ENCODE measurements around the gene CRYGB. TPM values are rescaled to one million over a fixed set of nuclear protein-coding genes. Genes with fewer than 3 reads are reported as not detected.
"Not testable (repeated sequence)": the region's sequence is repeated elsewhere in the genome, so short reads cannot be mapped to it uniquely, and the experiment has no call there.

Gene CRYGB
- total RNA-seq, 1 donor from 2014 or later, result not detected

DNA sequence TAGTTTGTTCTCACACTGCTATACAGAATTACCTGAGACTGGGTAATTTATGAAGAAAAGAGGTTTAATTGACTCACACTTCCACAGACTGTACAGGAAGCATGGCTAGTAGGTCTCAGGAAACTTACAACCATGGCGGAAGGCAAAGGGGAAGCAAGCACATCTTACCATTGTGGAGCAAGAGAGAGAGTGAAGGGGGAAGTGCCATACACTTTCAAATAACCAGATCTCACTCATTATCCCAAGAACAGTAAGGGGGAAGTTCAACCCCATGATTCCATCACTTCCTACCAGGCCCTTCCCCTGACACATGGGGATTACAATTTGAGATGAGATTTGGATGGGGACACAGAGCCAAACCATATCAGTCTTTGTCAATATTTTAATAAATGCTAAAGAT, 5.0 kb upstream of the CRYGB start:
- FAIRE-seq (no peak), DNase-seq (ENCODE audit: low spot score in 2 of 2) (no peak)

GRCh38 chr2:208150094-208150493, 4.1 kb upstream of the CRYGB start:
- FAIRE-seq (no peak), DNase-seq (ENCODE audit: low spot score in 2 of 2) (no peak)

DNA sequence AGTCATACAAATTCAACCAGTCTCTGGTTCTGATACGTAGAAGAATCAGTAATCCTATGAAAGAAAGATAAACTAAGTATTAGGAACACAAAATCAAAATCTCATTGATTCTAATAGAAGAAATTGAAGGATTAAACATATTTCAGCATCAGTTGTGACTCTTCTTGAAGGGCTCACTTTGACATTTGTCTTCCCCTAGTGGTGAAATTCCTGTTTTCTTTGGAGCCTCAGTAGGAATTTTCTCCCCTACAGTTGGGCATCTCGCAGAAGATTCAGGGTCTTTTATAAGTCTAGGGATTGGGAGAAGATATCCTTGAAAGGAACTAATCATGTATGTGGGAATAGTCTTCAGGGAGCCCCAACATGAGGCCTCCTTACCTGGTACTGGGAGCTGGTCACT, 2.8 kb upstream of the CRYGB start:
- DNase-seq (ENCODE audit: low spot score in 2 of 2), result no peak
- no peak for FAIRE-seq

DNA sequence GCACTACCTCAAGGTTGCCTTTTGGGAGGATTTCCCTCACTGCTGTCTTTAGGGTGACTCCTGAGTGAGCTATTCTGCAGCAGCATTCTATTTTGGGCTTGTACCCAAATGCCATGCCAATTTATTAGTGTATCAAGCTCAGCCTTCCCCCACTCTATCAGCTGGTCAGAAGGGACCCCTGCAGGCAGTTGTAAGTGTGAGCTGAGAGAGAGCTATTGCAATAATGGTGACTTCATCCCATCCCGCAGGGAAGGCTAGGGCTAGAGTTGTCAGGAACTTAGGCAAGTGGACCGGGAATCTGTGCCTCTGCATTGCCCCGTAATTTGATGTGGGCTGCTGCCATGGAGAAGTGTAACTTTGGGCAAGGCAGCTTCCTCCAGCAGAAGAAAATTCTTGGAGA, 1.8 kb upstream of the CRYGB start:
- FAIRE-seq, result no peak
- DNase-seq (ENCODE audit: low spot score in 2 of 2), result no peak

- DNase-seq (ENCODE audit: low spot score in 2 of 2) (no peak), FAIRE-seq (no peak)
These were observed 1.1 kb upstream of the CRYGB start for GRCh38 chr2:208147008-208147407.

GRCh38 chr2:208142925-208143799, 2.8 kb downstream of the CRYGB start:
- DNase-seq (ENCODE audit: low spot score in 2 of 2) (no peak), FAIRE-seq (no peak)

GRCh38 chr2:208142240-208142924, 3.6 kb downstream of the CRYGB start:
- DNase-seq (ENCODE audit: low spot score in 2 of 2) (no peak), FAIRE-seq (no peak)

DNA sequence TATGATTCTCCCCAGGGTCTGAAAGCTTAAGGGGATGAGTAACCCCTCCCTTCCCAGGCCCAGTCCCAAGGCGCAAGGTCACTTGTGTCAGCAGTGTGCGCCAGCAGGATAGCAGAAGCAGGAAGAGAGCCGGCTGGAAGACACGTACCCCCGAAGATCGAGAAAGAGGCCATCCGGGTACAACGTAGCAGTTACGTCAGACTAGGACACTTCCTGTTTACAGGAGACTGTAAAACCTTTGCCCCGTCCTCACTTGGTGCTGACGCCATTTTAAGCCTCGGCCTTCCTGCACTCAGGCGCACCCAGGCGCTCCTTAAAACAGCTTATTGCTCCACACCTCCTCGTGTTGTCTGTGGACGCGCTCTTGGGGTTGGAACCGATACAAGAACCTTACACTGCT, 6.5 kb downstream of the CRYGB start:
- FAIRE-seq (no peak), DNase-seq (ENCODE audit: low spot score in 2 of 2) (no peak)

DNA sequence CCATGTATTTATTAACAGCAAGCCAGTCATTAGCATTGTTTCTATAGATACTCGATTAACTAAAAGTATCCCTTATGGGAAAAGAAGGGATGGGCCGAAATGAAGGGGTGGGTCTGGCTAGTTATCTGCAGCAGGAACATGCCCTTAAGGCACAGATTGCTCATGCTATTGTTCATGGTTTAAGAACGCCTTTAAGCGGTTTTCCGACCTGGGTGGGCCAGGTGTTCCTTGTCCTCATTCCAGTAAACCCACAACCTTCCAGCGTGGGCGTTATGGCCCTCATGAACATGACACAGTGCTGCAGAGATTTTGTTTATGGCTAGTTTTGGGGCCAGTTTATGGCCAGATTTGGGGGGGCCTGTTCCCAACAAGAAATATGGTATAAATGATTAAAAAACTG, 7.6 kb downstream of the CRYGB start:
- not testable (repeated sequence) for DNase-seq (ENCODE audit: low spot score in 2 of 2); FAIRE-seq

GRCh38 chr2:208136716-208137094, 9.3 kb downstream of the CRYGB start:
- FAIRE-seq, result no peak
- no peak for DNase-seq (ENCODE audit: low spot score in 2 of 2)

DNA sequence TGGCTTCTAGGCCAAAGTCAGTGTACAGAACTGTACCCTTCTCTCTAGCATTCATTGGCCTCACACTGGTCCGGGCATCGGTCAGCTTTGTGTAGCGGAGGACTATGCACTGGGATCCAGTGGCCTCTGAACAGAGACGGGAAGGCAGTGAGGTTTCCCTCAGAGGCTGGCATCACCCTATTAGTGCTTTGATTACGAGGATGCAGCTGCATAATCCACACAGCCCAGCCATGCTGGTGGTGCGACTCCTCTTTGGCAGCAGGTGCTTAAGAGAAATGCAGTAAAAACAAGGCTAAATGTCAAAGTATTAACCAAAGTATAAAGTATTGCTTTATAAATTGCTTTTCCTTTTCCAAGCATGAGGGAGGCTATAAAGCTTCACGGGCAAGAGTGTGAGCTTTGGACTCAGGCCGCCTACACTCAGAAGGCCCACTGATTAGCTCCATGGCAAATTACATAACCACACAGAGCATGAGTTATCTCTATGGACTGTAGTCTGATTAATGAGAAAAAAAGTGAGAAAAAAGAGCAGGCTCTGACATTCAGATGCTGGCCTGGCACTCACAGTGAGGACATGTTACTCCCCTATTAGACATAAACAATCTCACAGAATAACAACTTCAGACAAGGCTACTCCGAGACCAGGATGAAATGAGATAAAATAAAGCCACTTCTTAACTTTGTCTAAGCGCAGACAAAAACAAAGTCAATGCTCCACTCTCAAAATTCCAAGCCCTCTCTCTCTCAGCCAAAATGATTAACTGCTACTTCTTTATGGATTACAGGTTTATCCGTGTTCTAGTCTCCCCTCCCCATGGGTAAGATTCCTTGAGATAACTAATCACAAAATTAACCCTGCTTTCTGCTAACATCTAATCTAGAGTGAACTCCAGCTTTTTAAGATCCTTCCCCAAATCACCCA, 9.9 kb downstream of the CRYGB start:
- FAIRE-seq (no peak), DNase-seq (ENCODE audit: low spot score in 2 of 2) (no peak)

DNA sequence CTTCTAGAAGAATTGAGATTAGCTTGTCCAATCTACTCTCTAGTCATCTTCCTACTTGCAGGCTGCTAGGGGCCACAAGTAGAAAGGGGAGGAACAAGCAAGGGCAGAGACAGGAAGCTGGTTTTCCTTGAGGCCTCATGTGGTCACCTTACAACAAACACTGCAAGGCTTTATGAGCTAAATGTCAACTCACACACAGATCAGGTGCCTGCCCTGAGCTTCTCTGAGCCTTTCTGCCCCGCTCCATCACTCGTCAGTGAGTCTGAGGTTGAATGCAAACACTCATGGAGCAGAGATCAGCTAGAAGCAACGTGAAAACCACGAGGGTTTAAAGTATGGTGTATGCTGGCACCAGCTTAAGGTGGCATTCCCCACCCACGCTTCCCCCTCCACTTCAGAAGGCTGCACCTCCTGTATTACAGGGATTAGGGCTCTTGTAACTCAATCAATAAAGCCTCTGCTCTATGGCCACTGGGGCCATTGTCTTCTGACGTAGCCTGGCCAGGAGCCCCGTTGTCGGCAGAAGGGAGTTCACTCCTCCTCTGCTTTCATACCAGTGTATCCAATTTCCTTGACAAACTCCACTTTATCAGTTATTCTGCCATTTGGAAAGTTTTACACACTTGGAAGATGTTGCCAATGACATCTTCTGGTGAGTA, 10.9 kb downstream of the CRYGB start:
- DNase-seq (ENCODE audit: low spot score in 2 of 2) (no peak), FAIRE-seq (no peak)

- no peak for DNase-seq (ENCODE audit: low spot score in 2 of 2)
- no peak for FAIRE-seq
These were observed 15.2 kb downstream of the CRYGB start for GRCh38 chr2:208130712-208131110.

DNA sequence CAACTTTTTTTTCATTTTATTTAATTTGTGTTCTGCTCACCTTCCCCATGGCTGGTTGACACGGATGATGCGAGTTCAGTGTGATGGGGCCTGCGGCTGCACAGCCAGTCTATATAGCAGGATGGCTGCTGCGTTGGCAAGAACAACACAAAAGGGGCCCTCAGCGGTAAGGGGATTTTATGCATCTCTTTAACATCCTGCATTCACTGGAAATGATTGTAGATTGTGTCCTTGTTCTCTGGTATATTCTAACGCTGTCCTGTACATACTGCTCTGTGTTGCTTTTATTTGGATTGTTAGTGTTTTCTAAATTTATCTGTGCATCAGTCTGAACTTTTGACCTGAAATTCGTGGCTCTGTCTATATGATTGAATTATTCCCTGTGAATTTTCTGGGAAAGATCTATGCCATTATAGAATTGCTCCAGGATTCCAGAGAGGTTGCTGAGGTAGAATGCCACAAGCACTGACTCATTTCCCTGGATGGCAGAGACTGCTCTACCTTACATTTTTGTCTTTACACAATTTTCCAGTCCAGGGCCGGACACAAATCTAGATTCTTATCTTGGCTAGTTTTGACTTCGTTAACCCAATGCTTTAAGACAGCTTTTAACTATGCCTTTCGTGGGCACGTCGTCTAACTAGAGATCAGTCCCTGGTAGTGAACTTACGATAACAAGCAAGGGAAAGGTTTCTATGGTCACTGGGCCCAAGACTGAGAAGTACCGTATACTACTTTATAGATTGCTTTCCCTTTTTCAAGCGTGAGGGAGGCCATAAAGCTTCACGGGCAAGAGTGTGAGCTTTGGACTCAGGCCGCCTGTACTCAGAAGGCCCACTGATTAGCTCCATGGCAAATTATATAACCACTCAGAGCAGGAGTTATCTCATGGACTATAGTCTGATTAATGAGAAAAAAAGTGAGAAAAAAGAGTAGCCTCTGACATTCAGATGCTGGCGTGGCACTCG, 15.9 kb downstream of the CRYGB start, which contains the start of gene CRYGC:
Gene CRYGC, minus strand, starts transcription at position 85 of the 968 bp plus-strand sequence. Its CDS starts 36 bp downstream, at position 49.
- no peak for FAIRE-seq
- DNase-seq (ENCODE audit: low spot score in 2 of 2), result no peak

DNA sequence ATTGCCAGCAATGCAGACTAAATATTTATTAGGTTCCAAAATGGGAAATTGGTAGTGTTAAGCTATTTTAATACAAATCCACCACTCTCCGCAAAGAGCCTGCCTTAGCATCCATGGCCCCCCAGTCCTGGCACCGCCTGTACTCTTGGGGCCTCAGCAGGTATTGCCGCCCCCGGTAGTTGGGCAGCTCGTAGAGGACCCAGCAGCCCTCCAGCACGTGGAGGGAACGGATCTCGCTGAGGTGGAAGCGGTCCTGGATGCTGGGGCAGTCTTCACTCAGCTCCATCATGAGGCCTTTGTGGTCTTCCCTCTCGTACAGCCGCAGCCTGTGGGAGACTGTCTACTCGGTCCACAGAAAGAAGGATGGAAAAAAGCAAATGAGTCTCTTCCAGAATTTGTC, 17.8 kb downstream of the CRYGB start:
- FAIRE-seq (no peak), DNase-seq (ENCODE audit: low spot score in 2 of 2) (no peak)

GRCh38 chr2:208127090-208127489, 18.9 kb downstream of the CRYGB start:
- DNase-seq (ENCODE audit: low spot score in 2 of 2) (no peak), FAIRE-seq (no peak)

GRCh38 chr2:208125251-208125650, 20.7 kb downstream of the CRYGB start:
- FAIRE-seq (no peak), DNase-seq (ENCODE audit: low spot score in 2 of 2) (no peak)

DNA sequence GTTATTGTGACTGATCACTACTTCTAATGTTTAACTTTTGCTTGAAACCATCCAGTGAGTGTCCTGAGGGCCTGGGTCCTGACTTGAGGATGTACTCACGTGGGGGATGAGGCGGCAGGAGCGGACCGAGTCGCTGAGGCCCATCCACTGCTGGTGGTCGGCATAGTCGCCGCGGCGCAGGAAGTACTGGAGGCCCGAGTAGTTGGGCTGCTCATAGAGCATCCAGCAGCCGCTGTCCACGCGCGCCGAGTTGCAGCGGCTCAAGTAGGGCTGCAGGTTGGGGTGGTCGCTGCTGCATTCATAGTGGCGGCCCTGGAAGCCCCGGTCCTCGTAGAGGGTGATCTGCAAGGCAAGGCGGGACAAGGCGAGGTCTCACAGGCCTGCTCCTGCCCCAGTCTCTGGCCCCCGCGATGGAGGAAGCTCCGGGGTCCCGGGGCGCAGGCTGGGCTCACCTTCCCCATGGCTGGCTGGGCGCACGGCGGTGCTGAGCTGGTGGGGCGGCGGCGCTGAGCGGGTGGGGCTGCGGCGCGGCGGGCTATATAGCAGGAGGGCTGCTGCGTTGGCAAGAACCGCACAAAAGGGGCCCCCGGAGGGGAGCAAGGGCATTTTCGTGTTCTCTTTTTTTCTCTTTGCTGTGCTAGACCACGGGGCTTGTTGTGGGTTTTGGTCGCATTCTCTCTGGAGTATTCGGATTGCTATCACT, 21.8 kb downstream of the CRYGB start, which contains the start of gene CRYGD:
Gene CRYGD, minus strand, starts transcription at position 512 of the 703 bp plus-strand sequence. Its CDS starts 51 bp downstream, at position 461.
- not testable (repeated sequence) for FAIRE-seq; DNase-seq (ENCODE audit: low spot score in 2 of 2)

Measured in frontal cortex (tissue), 4 donors.